Muscle layer of duodenum (tissue), 2 donors: Measurements from ENCODE around the gene USP24.

Experiments used
- H3K27ac ChIP-seq: one replicate; pipeline ENCODE4 v1.7.0; 2013; ENCODE audit warnings: mild to moderate bottlenecking, low read length
- H3K27me3 ChIP-seq: one replicate; pipeline ENCODE4 v1.7.0; 2013; ENCODE audit warnings: low read depth, mild to moderate bottlenecking, control low read depth, low read length
- H3K36me3 ChIP-seq, 2 donors: one replicate each; pipeline ENCODE4 v1.7.0; 2013; ENCODE audit warnings: low read length in 2 of 2, control low read depth in 1 of 2, mild to moderate bottlenecking in 1 of 2; ENCODE audit not compliant: insufficient read depth in 2 of 2, control insufficient read depth in 1 of 2
- H3K4me1 ChIP-seq, 2 donors: one replicate each; pipeline ENCODE4 v1.7.0; 2013; ENCODE audit warnings: low read length in 2 of 2, mild to moderate bottlenecking in 2 of 2, control low read depth in 1 of 2, moderate library complexity in 1 of 2; ENCODE audit not compliant: insufficient read depth in 2 of 2, control insufficient read depth in 1 of 2
- H3K4me3 ChIP-seq, 2 donors: one replicate each; pipeline ENCODE4 v1.7.0; 2013; ENCODE audit warnings: low read length in 2 of 2, low read depth in 1 of 2, mild to moderate bottlenecking in 1 of 2
- H3K9me3 ChIP-seq, 2 donors: one replicate each; pipeline ENCODE4 v1.7.0; 2013; ENCODE audit warnings: low read length in 2 of 2, control low read depth in 1 of 2, mild to moderate bottlenecking in 1 of 2; ENCODE audit not compliant: control insufficient read depth in 1 of 2
- donor health status: healthy.

Gene USP24

DNA sequence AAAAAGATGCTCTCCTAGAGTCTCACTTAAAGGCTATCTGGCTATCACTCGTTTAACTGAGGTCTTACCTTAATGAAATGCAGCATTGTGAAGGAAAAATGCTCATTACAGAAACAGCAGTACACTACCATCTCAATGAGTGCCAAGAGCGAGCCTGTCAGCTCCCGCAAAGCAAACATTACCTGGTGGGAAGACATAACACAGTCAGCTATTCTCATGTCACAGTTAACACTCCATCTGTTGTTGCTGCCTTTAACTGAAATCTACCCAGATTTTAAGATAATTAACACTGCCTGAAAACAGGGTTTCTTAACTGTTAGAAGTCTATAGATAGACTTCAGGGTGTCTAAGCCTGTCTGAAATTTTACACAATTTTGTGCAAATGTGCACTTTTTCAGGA, 136.7 kb downstream of the USP24 start:
- H3K27me3 ChIP-seq: no peaks in the 10 kb centered on the region
- H3K9me3 ChIP-seq: no peaks in the 10 kb centered on the region
- H3K27ac ChIP-seq: no peak overlapping the region
- no peaks in the 10 kb centered on the region for H3K4me1 ChIP-seq
- H3K36me3 ChIP-seq: peaks cover 66 to 82% of the 10 kb centered on the region in 2 donors
- no peak overlapping the region for H3K4me3 ChIP-seq

DNA sequence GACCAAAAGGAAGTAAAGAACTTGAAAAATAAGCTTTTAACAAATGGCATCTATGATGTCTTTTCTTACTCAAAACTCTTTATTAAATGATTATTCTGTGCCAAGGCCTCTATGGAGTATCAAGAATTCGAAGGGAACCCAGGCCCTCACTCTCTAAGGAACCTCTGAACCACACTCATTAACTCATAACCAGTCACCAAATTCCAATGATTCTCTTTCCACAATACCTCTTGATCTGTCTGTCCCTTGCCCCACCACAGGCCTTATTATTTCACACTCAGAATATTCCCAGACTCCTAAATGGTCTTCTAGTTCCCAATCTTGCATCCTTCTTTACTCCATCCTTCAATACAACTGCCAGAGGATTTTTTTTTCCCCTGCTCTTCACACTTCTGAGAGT, 138.8 kb downstream of the USP24 start:
- Histone ChIP-seq H3K4me3 (no peak overlapping the region), H3K4me1 (no peaks in the 10 kb centered on the region), H3K36me3 (peaks cover 72 to 87% of the 10 kb centered on the region in 2 donors), H3K27me3 (no peaks in the 10 kb centered on the region), H3K9me3 (no peaks in the 10 kb centered on the region), H3K27ac (no peak overlapping the region)

DNA sequence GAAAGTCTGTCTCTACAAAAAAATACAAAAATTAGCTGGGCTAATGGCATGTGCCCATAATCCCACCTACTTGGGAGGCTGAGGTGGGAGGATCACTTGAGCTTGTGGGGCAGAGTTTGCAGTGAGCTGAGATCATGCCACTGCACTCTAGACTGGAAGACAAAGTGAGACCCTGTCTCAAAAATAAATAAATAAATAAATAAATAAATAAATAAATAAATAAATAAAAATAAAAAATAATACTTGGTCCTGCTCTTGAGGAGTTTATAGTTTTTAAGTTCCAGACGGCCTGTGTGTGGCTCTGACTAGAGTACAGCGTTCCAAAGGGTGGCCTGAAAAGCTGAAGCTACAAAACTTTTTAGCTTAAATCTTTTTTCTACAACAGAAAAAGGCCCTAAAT, 140.7 kb downstream of the USP24 start:
- H3K36me3 ChIP-seq: peaks cover 66 to 79% of the 10 kb centered on the region in 2 donors
- no peak overlapping the region for H3K27ac ChIP-seq
- H3K4me1 ChIP-seq: no peaks in the 10 kb centered on the region
- H3K4me3 ChIP-seq: no peak overlapping the region
- H3K9me3 ChIP-seq: no peaks in the 10 kb centered on the region
- H3K27me3 ChIP-seq: no peaks in the 10 kb centered on the region

DNA sequence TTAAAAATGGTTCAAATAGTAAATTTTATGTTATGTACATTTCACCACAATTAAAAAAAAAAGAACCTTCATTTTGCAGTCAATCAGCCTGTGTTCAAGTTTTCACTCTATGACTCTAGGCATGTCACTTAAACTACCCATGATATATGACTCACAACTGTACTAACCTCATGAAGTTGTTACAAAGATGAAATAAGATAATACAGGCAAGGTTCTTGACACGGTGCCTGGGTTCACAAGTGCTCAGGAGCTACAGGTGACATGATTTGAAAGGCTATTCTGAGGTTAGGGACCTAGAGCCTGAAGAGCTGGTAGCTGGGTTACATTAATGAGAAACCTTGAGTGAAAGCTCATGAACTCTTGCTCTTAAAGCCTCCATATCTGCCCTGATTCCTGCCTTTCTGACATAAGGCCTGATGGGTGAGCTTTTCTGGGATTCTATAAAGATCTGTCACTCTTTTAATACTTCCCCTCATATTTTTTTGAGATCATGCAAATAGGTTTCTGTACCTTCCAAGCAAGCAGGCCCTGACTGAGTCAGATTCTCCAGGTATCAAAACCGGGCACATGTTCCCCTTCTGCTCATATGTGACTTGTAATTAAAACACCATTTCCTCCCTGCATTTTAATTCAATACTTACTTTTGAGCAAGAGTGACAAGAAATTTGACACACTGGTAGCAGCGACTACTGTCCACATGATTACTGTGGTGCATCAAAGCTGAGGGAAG, 141.8 kb downstream of the USP24 start:
- Histone ChIP-seq H3K27me3 (no peaks in the 10 kb centered on the region), H3K4me1 (no peaks in the 10 kb centered on the region), H3K27ac (no peak overlapping the region), H3K36me3 (peaks cover 69 to 80% of the 10 kb centered on the region in 2 donors), H3K4me3 (no peak overlapping the region), H3K9me3 (no peaks in the 10 kb centered on the region)

DNA sequence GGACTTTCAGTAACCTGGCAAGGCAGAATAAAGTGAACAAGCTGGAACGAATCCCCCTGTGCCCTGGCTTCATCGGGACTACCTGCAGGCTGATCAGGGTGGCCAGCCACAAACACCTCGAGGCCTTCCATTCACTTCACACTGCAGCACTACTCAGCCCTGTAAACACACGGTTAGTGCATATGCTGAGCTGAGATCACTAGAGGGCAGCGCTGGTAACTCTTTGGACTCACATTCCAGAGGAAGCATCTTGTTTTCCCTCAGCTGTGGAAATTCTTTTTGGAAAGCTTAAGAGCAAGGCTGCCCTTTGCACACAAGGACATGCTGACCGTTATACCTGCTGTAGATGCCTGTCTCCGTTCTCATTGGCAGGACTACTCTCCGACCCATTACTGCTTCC, 143.7 kb downstream of the USP24 start:
- H3K27me3 ChIP-seq: no peaks in the 10 kb centered on the region
- no peaks in the 10 kb centered on the region for H3K4me1 ChIP-seq
- H3K4me3 ChIP-seq: no peak overlapping the region
- H3K27ac ChIP-seq: no peak overlapping the region
- H3K9me3 ChIP-seq: no peaks in the 10 kb centered on the region
- H3K36me3 ChIP-seq: peaks cover 81% of the 10 kb centered on the region in 2 donors

DNA sequence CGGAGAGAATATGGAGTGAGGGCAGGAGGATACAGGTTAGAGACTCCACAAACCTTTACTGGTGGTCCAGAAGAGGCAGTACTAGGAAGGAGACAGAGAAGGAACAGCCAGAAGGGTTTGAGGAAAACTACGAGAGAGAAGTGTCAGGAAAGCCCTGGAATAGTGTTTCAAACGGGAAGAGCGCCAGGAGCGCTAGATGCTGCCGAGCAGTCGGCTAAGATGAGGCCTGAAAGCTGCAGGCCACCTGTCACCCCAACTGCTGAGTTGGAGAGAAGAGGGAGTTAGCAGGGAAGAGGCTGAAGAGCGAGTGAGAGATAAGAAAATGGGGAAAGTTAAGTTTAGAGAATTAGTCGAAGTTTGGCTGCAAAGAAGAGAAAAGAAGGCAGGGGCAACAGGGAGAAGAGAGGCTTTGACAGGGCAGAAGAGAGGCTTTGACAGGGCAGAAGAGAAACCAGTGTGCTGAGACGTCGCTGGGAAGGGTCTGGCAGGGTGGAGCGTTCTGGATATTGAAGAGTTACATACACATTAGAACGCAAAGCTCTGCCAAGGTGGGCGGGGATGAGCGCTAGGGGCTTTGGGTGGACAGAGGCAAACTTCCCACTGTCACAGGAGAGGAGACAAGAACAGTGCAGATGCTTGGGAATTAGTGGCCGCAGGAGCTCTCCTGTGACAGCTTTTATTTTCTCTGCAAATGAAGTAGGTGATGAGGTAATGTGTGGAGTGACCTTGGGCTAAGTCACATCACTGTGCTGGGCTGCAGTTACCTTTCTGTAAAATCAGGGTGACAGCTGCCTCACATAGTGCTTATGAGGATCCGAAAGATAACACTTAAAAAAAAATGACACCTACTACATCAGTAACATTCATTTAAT, 144.6 kb downstream of the USP24 start:
- Histone ChIP-seq H3K27me3 (no peaks in the 10 kb centered on the region), H3K27ac (no peak overlapping the region), H3K4me3 (no peak overlapping the region), H3K36me3 (peaks cover 74 to 75% of the 10 kb centered on the region in 2 donors), H3K9me3 (no peaks in the 10 kb centered on the region), H3K4me1 (peaks cover 0 to under 1% of the 10 kb centered on the region in 2 donors)

DNA sequence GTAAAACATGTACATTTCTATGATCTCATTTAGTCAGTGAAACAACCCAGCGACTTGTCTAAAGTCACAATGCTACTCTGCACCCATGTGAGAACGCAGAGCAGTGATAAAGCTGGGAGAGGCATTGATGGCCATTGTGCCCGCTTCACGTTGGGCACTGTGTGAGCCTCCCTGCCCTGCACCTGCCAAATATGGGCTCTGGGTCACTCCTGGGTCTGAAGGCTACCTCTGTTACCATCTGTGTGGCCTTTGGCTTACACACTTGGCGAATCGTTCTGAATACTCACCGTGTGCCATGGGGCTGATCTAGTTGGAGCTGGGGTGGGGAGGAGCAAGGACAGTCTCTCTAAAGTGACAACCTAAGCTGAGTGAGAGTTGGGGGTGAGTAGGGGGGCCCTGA, 145.9 kb downstream of the USP24 start:
- H3K4me3 ChIP-seq: no peak overlapping the region
- H3K4me1 ChIP-seq: peaks cover 0 to 13% of the 10 kb centered on the region in 2 donors
- no peaks in the 10 kb centered on the region for H3K27me3 ChIP-seq
- no peak overlapping the region for H3K27ac ChIP-seq
- H3K9me3 ChIP-seq: no peaks in the 10 kb centered on the region
- H3K36me3 ChIP-seq: peaks cover 64 to 67% of the 10 kb centered on the region in 2 donors

DNA sequence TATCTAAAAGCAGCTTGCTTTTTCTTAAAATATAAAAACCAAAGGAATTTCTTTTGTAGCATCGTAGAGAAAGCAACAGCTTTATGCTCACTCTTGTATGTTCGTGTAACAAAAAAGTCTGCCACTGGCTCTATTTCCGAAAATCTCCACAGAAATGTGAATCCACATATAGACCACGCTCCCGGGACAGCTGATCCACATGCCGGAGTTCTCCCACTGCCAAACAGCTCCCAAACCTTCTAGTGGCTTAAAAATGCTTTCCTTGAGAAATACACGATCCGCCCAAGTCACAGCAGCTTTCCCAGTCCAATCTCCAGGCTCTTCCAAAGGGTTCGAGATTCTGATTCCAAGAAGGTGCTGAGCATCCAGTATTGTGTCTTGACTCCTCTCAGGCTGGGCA, 146.5 kb downstream of the USP24 start:
- Histone ChIP-seq H3K9me3 (no peaks in the 10 kb centered on the region), H3K36me3 (peaks cover 62 to 64% of the 10 kb centered on the region in 2 donors), H3K4me3 (no peak overlapping the region), H3K4me1 (peaks cover 0 to 17% of the 10 kb centered on the region in 2 donors), H3K27me3 (no peaks in the 10 kb centered on the region), H3K27ac (no peak overlapping the region)

DNA sequence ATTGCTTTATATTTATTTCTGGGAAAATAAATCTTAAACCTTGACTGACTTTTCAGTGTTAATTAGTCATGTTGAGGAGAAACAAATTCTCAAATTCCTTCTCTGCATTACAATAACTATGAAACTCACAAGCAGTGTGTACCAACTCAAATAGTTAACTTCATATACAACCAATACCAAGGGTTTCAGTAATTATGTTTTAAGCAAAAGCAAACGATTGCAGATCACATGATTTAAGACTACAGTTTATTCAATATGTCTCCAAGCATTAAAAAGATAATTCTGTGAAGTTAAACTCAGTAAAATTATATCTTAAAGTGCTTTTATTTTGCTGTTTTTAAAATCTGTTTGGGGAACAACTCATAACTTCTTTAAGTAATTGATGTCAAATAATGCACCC, 147.2 kb downstream of the USP24 start:
- peaks cover 55 to 57% of the 10 kb centered on the region in 2 donors for H3K36me3 ChIP-seq
- H3K4me1 ChIP-seq: peaks cover 0 to 17% of the 10 kb centered on the region in 2 donors
- H3K9me3 ChIP-seq: no peaks in the 10 kb centered on the region
- H3K27ac ChIP-seq: no peak overlapping the region
- H3K27me3 ChIP-seq: no peaks in the 10 kb centered on the region
- H3K4me3 ChIP-seq: no peak overlapping the region

DNA sequence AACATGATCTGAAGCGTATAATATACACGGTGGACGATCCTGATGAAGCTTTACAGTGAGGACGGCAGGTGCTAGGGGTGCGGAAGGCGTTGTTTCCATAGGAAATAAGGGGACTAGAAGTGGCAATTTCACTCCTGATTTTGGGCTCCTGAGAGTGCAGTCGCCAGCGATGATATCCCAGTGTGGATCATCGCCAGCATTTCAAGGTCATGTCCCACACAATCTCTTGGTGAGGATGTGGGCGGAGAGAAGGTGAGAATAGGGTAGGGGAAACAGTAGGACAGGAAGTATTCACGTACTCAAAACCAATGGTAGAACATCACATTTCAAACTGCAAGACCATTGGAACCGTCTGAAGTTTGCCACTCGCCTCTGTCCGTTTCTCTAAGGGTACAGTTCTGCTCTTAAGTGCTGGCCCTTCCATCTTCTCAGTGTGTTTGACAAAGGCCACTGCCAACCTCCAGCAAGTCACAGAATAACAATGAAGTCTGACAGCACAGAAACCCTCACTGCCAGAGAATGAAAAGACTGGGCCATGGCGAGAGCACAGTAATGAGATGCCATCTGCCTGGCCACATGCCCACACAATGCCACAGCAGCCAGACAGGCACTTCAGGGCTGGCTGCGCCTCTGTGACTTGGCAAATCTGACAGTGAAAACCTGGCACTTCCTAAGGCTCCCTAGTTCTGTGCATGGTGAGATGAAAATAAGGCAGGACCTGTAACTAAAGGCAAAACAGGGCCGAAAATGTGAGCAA, 148.0 kb downstream of the USP24 start:
- Histone ChIP-seq H3K4me3 (no peak overlapping the region), H3K9me3 (no peaks in the 10 kb centered on the region), H3K4me1 (peaks cover 0 to 17% of the 10 kb centered on the region in 2 donors), H3K36me3 (peaks cover 48 to 50% of the 10 kb centered on the region in 2 donors), H3K27me3 (no peaks in the 10 kb centered on the region), H3K27ac (no peak overlapping the region)

DNA sequence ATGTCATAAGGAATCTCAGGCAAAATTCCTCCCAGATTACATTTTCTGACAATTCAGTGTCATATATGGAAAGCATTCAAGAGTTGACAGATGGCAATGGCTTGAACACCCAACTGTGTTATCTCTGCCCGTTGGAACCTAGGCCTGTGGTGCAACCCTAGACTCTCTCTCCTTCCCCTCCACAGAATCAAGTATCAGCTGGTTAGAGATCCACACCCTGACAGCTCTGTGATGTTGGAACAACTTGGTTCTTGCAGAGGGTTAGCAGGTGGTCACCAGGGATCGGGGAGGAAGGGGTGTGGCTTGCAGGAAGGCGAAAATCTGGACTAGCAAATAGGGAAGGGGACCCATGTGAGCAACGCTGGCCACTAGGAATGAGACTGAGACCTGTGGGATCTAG, 149.5 kb downstream of the USP24 start:
- Histone ChIP-seq H3K27ac (no peak overlapping the region), H3K36me3 (peaks cover 33 to 34% of the 10 kb centered on the region in 2 donors), H3K4me1 (peaks cover 0 to 29% of the 10 kb centered on the region in 2 donors), H3K9me3 (no peaks in the 10 kb centered on the region), H3K27me3 (no peaks in the 10 kb centered on the region), H3K4me3 (no peak overlapping the region)
